OCI-LY1 (cell line): ENCODE measurements around the gene VAV3.

Source experiments
- CTCF ChIP-seq: fragments of 200-600 bp; sonication (generic), shearing (Covaris generic); IDR thresholded peaks from 2 replicates; pipeline ENCODE4 v1.5.1; 2017; ENCODE audit warnings: mild to moderate bottlenecking, antibody characterized with exemption, low read length, moderate library complexity, mixed read lengths
- EZH2 ChIP-seq: fragments of 200-600 bp; sonication (generic), shearing (Covaris generic); IDR thresholded peaks from 2 replicates; pipeline ENCODE4 v1.8.0; 2017; ENCODE audit warnings: borderline replicate concordance, mixed run types, mild to moderate bottlenecking, antibody characterized with exemption, low read length, moderate library complexity, mixed read lengths

GRCh38 chr1:107940701-107941100, 24.3 kb downstream of the VAV3 start:
- TF ChIP-seq CTCF (no peak), EZH2 (no peak)
